HCT116 (cell line): ENCODE data around the gene DDX3X.

Experiments used
- ATF3 ChIP-seq: IDR thresholded peaks from 2 replicates; pipeline ENCODE4 v1.6.1; 2012
- CTCF ChIP-seq, 3 experiments: fragments of 200-600 bp in 1 of 3; sonication (generic) in 1 of 3; IDR thresholded peaks in 2 of 3; conservative IDR thresholded peaks in 1 of 3; 2 replicates each; pipeline ENCODE4 v1.5.1; 2012 to 2017; ENCODE audit warnings: low read depth in 2 of 3, low read length in 2 of 3, antibody characterized with exemption in 1 of 3, borderline replicate concordance in 1 of 3, control low read depth in 1 of 3, mild to moderate bottlenecking in 1 of 3, mixed read lengths in 1 of 3, mixed run types in 1 of 3, moderate library complexity in 1 of 3; ENCODE audit not compliant: insufficient read depth in 1 of 3
- EGR1 ChIP-seq: IDR thresholded peaks from 2 replicates; pipeline ENCODE4 v1.6.1; 2012; ENCODE audit warnings: low read depth
- EZH2 ChIP-seq: fragments of 200-600 bp; sonication (generic); IDR thresholded peaks from 2 replicates; pipeline ENCODE4 v1.6.1; 2017; ENCODE audit warnings: antibody characterized with exemption, mixed run types
- EZH2phosphoT487 ChIP-seq: fragments of 200-600 bp; IDR thresholded peaks from 2 replicates; pipeline ENCODE4 v1.6.1; 2018; ENCODE audit warnings: antibody characterized with exemption, borderline replicate concordance
- JUND ChIP-seq: IDR thresholded peaks from 2 replicates; pipeline ENCODE4 v1.6.1; 2012
- POLR2A ChIP-seq: IDR thresholded peaks from 2 replicates; pipeline ENCODE4 v1.7.0; 2011; ENCODE audit warnings: borderline replicate concordance; ENCODE audit not compliant: insufficient read depth, insufficient read length; ENCODE audit errors: extremely low read depth
- RAD21 ChIP-seq: IDR thresholded peaks from 2 replicates; pipeline ENCODE4 v1.6.1; 2012; ENCODE audit warnings: low read depth, mild to moderate bottlenecking
- REST ChIP-seq: IDR thresholded peaks from 2 replicates; pipeline ENCODE4 v1.6.1; 2012; ENCODE audit warnings: low read depth
- SP1 ChIP-seq: IDR thresholded peaks from 2 replicates; pipeline ENCODE4 v1.6.1; 2012; ENCODE audit warnings: low read depth
- SRF ChIP-seq: IDR thresholded peaks from 2 replicates; pipeline ENCODE4 v1.6.1; 2012; ENCODE audit warnings: low read depth
- YY1 ChIP-seq: IDR thresholded peaks from 2 replicates; pipeline ENCODE4 v1.6.1; 2011; ENCODE audit warnings: low read length, low read depth, moderate library complexity, mild to moderate bottlenecking; ENCODE audit not compliant: insufficient replicate concordance; ENCODE audit errors: extremely low read depth
- ZNF274 ChIP-seq: fragments of 200-500 bp; sonication (Bioruptor generic); IDR thresholded peaks from 2 replicates; pipeline ENCODE4 v1.6.1; 2014; ENCODE audit warnings: mild to moderate bottlenecking, low read depth, low read length, inconsistent platforms

DNA sequence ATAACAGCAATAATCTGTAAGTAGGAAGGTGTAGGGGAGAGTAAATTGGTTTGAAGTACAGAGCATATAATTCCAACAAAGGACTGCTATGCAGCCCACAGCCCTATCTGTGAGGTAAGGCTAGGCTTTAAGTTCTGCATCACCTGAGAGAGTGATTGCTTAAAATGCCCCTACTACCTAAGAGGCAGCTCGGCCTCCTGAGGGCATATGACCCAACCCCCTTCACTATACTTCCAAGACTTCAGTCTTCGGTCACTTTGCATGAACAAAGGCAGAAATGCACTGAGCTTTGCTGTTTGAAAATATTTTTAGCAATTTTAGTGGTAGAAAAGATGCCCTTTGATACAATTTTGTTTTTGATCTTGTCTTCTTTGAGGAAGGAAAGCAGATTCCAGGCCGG is 4.9 kb upstream of the DDX3X start:
- TF ChIP-seq CTCF (IDR thresholded peaks at IDR 0.05 in 2 of 3, conservative IDR thresholded peaks at IDR 0.05 in 1 of 3; ENCODE audit: borderline replicate concordance in 1 of 3, insufficient read depth in 1 of 3, low read depth in 2 of 3, low read length in 2 of 3), result no peak
- no peak for TF ChIP-seq EZH2phosphoT487
- no peak for TF ChIP-seq EZH2
- no peak for TF ChIP-seq YY1
- TF ChIP-seq REST, result no peak
- no peak for TF ChIP-seq POLR2A
- TF ChIP-seq JUND, result no peak
- TF ChIP-seq SP1, result no peak
- no peak for TF ChIP-seq ZNF274
- TF ChIP-seq SRF, result no peak
- no peak for TF ChIP-seq ATF3
- TF ChIP-seq RAD21, result no peak
- no peak for TF ChIP-seq EGR1
